Measurements from ENCODE around the gene TRIM17.

DNA sequence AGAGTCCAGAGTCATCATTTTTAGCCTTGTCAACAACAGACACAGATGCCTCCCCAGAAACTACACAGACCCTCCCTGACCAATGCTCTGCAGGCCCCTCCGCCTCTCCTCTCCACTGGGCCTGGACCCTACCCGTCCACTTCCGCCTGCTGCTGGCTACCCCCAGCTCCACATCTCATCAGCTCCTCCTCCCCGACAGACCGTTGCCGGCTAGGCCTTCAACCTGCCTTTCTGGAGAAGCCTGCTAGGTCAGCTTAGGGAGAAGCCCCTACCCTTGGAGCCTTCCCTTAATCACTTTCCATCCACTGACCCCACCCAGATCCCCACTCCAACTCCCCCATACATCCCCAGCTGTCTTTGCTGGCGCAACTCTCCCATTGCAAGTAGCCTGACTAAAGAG is 1.4 kb downstream of the TRIM17 start:
- TF ChIP-seq, protein P1, sequence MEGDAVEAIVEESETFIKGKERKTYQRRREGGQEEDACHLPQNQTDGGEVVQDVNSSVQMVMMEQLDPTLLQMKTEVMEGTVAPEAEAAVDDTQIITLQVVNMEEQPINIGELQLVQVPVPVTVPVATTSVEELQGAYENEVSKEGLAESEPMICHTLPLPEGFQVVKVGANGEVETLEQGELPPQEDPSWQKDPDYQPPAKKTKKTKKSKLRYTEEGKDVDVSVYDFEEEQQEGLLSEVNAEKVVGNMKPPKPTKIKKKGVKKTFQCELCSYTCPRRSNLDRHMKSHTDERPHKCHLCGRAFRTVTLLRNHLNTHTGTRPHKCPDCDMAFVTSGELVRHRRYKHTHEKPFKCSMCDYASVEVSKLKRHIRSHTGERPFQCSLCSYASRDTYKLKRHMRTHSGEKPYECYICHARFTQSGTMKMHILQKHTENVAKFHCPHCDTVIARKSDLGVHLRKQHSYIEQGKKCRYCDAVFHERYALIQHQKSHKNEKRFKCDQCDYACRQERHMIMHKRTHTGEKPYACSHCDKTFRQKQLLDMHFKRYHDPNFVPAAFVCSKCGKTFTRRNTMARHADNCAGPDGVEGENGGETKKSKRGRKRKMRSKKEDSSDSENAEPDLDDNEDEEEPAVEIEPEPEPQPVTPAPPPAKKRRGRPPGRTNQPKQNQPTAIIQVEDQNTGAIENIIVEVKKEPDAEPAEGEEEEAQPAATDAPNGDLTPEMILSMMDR (conservative IDR thresholded peaks at IDR 0.05; ENCODE audit: low read depth, low read length) = no peak
- TF ChIP-seq EZH2 (IDR thresholded peaks at IDR 0.05; ENCODE audit: borderline replicate concordance, low read depth, low read length, poor library complexity, severe bottlenecking) = no peak
